NT2/D1 (cell line): Measurements from ENCODE around the gene MTMR8.

Experiments
- SUZ12 ChIP-seq: IDR thresholded peaks from 2 replicates; pipeline ENCODE4 v1.6.1; 2011; ENCODE audit not compliant: insufficient read length, insufficient read depth; ENCODE audit errors: extremely low read depth
- YY1 ChIP-seq: IDR thresholded peaks from 2 replicates; pipeline ENCODE4 v1.6.1; 2011; ENCODE audit not compliant: insufficient read length, insufficient read depth

- TF ChIP-seq SUZ12, result no peak
- no peak for TF ChIP-seq YY1
These were observed 15.3 kb downstream of the MTMR8 start for GRCh38 chrX:64379924-64380323.
